Activated CD4-positive, alpha-beta T cell treated with anti-CD3 and anti-CD28 coated beads, Interleukin-2, amount 50 U/mL, for 24 hours (primary cell): ENCODE data around the gene MGME1.
"Not testable (repeated sequence)": the region's sequence is repeated elsewhere in the genome, so short reads cannot be mapped to it uniquely, and the experiment has no call there.

Experiments
- DNase-seq, 2 donors: peaks; one replicate each; pipeline ENCODE4 v3.0.0-alpha.2; 2020; ENCODE audit warnings: low read depth in 1 of 2, low spot score in 1 of 2

Gene MGME1

GRCh38 chr20:17959257-17959627 is 9.6 kb upstream of the MGME1 start:
- no peak for DNase-seq

DNA sequence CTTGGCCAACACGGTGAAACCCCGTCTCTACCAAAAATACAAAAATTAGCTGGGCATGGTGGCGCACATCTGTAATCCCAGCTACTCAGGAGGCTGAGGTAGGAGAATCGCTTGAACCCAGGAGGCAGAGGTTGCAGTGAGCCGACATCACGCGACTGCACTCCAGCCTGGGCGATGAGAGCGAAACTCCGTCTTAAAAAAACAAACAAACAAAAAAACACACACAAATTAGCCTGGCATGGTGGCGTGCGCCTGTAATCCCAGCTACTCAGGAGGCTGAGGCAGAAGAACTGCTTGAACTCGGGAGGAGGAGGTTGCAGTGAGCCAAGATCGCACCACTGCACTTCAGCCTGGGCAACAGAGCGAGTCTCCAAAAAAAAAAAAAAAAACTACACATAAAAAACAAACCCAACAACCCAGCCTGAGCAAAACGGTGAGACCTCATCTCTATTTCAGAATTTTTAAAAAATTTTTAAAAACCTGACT is 8.4 kb upstream of the MGME1 start:
- not testable (repeated sequence) for DNase-seq

DNA sequence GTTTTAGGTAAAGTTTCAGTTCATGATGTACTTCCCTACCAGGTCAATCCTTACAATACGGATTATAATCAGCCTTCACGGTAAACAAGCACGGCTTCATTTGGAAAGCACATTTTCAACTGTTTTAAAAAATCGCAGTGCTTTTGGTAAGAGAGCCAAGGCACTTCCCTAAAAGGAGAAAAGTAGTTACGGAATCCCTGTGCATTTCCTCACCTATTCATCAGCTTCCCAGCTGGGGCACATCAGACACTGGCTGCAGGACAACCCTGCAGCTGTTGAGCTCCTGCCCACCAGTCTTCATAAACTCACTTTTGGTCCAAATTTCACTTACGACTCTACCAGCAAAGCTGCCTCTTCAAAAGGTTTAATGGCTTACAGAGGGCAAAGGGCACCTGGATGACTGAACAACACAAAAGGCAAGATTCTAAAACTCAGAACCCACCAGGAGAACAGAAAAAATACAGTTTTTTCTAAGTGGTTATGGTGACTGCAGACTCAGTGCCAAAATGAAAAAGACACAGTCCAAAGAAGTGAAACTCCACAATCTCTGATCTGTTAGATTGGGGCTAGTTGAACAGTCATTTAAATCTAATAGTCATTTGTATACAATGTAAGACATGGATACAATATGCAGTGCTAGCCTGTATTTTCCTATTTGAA is 7.8 kb upstream of the MGME1 start:
- no peak for DNase-seq

GRCh38 chr20:17961587-17961940 is 7.3 kb upstream of the MGME1 start:
- no peak for DNase-seq

DNA sequence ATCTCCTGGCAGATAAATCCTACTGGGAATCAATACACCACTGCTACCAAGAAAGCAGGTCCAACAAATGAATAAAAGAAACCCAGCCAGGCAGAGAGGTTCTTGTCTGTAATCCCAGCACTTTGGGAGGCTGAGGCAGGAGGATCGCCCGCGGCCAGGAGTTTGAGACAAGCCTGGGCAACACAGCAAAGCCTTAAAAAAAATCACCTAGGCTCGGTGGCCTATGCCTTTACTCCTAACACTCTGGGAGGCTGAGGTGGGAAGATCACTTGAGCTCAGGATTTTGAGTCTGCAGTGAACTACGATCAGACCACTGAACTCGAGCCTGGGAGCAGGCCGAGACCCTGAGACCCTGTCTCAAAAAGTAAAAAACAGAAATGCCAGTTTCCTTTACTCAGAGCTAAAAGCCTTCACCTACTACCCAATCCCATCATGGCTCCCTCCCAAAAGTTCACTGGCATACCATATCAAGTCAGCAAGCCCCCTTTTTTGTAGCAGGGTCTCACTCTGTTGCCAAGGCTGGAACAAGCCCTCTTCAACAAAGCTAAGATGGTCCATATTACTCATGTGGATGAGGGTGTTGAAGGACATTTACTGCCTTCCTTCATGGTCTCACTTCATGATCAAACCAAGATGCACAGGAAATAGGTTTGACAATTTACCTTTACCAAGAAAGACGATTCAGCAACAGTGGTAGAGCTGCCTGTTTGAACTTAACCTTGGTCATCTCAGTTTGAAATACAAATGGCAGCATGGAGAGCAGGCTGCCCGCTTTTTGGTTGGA is 5.5 kb upstream of the MGME1 start:
- no peak for DNase-seq

DNA sequence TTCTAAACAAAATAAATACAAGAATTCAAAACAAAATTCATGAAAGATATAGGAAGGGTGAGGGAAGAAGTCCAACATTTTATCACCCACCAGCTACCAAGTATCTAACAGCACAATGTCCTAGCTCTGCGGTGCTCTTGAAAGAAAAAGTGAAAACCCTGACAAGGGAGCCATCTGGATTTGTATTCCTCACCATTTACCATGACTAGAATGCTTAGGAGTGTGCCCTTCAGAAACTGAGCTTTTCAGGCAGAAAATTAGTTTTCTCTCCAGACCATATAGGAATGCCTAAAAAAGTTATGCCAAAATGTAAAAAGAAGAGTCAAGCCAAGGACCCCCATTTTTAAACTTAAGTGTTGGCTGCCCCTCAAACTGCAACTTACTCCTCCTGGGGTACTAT is 4.7 kb upstream of the MGME1 start:
- no peak for DNase-seq

GRCh38 chr20:17964632-17965031 is 4.2 kb upstream of the MGME1 start:
- no peak for DNase-seq

DNA sequence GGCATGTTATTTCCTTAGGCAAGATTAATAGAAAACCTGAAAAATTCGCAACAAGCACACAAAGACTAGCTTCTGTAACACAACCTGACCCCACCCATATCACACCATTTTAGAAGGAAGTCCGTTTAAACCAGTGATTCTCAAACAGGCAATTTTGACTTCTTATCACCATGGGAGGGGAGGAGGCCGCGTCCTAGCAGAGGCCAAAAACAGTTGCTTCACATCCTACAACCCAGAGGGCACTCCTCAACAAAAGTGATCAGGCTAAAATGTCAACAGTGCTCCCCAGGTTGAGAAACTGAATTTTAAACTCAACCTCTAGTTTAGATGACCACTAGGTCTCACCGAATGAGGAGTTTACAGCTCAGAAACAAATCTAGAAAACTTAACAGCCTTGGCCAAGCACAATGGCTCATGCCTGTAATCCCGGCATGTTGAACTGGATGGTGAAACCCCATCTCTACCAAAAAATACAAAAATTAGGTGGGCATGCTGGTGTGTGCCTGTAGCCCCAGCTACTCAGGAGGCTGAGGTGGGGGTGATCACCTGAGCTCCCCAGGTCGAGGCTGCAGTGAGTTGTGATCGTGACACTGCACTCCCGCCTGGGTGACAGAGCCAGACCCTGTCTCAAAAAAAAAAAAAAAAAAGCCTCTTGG is 3.6 kb upstream of the MGME1 start:
- DNase-seq = no peak

GRCh38 chr20:17966432-17967310 is 2.1 kb upstream of the MGME1 start:
- no peak for DNase-seq

GRCh38 chr20:17967521-17968365 is 1.1 kb upstream of the MGME1 start:
- DNase-seq = no peak

DNA sequence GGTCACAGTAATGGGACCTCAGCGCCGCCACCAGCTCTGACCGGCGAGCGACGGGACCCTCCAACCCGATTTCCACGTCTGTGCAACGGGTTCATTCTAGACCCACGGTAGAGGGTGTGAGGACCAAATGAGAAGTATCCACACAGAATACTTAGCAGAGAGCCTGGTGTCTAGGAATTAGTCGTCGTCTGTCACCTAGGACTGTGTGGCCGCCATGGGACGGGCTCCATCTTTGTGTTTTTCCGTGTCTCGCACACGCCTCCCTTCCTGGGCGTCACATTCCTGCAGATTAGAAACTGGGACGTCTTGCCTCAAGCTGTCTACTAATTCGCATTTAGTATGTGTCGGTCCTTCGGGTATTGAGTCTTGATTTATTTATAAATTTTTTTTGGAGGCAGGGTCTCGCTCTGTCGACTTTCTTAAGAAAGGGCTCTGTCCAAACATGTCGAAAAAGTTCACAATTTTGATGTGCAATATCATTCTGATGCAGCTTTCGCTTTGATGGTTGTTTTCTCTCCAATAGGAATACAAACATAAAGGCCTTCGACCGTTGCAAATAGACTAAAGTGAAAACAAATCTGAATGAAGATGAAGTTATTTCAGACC is 563 bp downstream of the MGME1 start:
- no peak for DNase-seq

GRCh38 chr20:17969884-17970409 is 1.1 kb downstream of the MGME1 start:
- no peak for DNase-seq

DNA sequence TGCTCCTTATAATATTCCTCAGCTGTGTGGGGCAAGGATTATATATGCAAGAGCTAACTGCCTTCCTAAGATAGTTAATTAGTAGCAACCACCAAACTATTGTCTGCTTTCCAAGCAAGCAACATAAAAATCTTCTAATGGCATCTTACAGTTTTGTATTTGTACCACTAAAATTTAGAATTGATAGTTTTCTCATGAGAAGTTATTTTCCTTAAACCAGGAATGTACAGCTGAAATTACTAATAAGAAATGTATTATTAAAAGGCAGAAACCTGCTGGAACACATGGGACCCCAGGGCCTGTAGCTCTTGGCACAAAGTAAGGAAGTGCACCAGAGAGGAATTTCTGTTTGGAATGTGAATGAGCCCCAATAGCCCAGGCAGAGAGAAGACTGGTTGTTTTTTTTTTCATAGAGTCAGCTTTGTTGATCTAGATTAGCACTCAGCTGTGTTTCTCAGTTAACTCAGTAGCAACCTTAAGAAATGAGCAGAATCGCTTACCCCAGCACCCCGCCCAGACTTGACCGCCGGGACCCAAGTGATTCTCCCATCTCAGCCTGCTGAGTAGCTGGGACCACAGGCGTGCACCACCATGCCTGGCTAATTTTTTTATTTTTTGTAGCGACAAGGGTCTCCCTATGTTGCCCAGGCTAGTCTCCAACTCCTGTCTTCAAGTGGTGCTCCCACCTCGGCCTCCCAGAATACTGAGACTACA is 2.6 kb downstream of the MGME1 start:
- DNase-seq = no peak

GRCh38 chr20:17972121-17972520 is 3.3 kb downstream of the MGME1 start:
- DNase-seq = no peak

GRCh38 chr20:17976305-17976704 is 7.5 kb downstream of the MGME1 start:
- DNase-seq = no peak

DNA sequence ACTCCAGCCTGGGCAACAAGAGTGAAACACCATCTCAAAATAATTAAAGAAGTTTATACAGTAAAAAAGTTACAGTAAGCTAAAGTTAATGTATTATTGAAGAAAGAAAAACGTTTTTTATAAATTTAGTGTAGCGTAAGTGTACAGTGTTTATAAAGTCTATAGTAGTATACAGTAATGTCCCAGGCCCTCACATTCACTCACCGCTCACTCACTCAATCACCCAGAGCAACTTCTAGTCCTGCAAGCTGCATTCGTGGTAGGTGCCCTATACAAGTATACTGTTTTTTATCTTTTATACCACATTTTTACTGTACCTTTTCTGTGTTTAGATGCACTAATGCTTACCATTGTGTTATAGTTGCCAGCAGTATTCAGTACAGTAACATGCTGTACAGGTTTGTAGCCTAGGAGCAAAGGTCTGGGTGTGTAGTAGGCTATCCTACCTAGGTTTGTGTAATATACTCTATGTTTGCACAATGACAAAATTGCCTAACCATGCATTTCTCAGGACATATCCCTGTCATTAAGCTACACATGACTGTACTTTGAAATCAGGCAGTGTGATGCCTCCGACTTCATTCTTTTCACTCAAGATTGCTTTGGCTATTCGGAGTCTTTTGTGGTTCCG is 16.7 kb downstream of the MGME1 start:
- DNase-seq = no peak

DNA sequence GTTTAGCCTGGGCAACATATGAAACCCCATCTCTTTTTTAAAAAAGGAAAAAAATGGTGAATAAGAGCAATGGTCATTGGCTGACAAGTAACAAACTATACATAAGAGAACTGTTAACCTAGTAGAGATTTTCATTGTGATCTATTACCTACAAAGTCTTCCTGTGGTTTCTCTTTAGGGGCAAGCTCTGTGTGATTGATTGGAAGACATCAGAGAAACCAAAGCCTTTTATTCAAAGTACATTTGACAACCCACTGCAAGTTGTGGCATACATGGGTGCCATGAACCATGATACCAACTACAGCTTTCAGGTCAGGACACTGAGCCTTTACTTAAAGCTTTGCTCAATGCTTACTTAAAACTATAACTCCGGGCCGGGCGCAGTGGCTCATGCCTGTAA is 19.2 kb downstream of the MGME1 start:
- DNase-seq = no peak

- DNase-seq = no peak
Observed at GRCh38 chr20:17990278-17990972, 21.6 kb downstream of the MGME1 start.
